ENCODE measurements around the gene MRPL36.

DNA sequence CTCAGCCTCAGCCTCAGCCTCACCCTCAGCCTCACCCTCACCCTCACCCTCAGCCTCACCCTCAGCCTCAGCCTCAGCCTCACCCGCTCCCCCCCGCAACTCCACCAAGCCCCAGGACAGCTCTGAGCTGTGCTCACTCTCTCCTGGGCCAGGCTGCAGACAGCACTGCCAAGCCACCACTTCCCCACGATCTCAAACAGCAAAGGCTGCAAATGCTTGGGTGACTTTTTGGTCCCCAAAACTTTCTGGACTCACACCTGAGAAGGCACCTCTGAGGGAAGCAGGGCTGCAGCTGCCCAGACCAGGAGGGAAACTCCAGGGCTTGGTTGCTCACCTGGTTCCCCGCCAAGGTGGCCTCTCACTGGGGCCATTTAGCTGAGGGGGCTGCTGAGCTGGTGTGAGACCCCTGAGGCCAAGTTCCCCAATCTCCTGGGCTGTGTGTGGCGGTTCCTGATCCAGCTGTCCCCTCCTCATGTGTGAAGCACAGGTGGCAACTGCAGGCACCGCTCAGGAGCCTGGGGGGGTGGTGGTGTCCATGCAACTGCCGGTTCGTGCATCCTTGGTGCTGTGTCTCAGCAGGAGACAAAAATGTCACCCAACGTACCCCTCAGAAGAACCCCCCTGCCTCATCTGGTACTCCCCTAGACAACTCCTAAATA, 17.8 kb downstream of the MRPL36 start:
- no peak for TF ChIP-seq POLR2A (IDR thresholded peaks at IDR 0.05)
- TF ChIP-seq, protein P1, sequence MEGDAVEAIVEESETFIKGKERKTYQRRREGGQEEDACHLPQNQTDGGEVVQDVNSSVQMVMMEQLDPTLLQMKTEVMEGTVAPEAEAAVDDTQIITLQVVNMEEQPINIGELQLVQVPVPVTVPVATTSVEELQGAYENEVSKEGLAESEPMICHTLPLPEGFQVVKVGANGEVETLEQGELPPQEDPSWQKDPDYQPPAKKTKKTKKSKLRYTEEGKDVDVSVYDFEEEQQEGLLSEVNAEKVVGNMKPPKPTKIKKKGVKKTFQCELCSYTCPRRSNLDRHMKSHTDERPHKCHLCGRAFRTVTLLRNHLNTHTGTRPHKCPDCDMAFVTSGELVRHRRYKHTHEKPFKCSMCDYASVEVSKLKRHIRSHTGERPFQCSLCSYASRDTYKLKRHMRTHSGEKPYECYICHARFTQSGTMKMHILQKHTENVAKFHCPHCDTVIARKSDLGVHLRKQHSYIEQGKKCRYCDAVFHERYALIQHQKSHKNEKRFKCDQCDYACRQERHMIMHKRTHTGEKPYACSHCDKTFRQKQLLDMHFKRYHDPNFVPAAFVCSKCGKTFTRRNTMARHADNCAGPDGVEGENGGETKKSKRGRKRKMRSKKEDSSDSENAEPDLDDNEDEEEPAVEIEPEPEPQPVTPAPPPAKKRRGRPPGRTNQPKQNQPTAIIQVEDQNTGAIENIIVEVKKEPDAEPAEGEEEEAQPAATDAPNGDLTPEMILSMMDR (IDR thresholded peaks at IDR 0.05), result no peak
- TF ChIP-seq EP300 (IDR thresholded peaks at IDR 0.05; ENCODE audit: low read depth), result no peak
